Mesothelial cell of epicardium (in vitro differentiated cells): ENCODE measurements around the gene P2RX6. TPM values are rescaled to one million over a fixed set of nuclear protein-coding genes. Genes with fewer than 3 reads are reported as not detected.

Experiments used
- DNase-seq, 2 experiments: peaks; one replicate each; pipeline ENCODE4 v3.0.0; 2021; ENCODE audit warnings: low spot score in 2 of 2; ENCODE audit not compliant: unreplicated experiment in 2 of 2
- H3K27ac Mint-ChIP-seq: 2 replicates; pipeline ENCODE4 v1.8.0; 2021; ENCODE audit warnings: mixed read lengths
- H3K27me3 Mint-ChIP-seq: 2 replicates; pipeline ENCODE4 v1.8.0; 2021; ENCODE audit warnings: low read depth, mixed read lengths
- H3K36me3 Mint-ChIP-seq: 2 replicates; pipeline ENCODE4 v1.8.0; 2021; ENCODE audit warnings: mixed read lengths
- H3K4me1 Mint-ChIP-seq: 2 replicates; pipeline ENCODE4 v1.8.0; 2021; ENCODE audit warnings: mixed read lengths
- H3K4me3 Mint-ChIP-seq: 2 replicates; pipeline ENCODE4 v1.8.0; 2021; ENCODE audit warnings: mild to moderate bottlenecking, moderate library complexity, mixed read lengths
- H3K9me3 Mint-ChIP-seq: 2 replicates; pipeline ENCODE4 v1.8.0; 2021; ENCODE audit warnings: mixed read lengths
- CTCF ChIP-seq: fragments of 200-600 bp; sonication (generic); IDR thresholded peaks from one replicate; pipeline ENCODE4 v1.5.0; 2021; ENCODE audit warnings: antibody characterized with exemption; ENCODE audit not compliant: unreplicated experiment
- total RNA-seq: library from RNA; stranded (reverse); gene quantifications from 3 replicates; pipeline ENCODE4 v1.2.1, GENCODE V29; 2021

Gene P2RX6
- total RNA-seq, 1 donor from 2014 or later, result 0.72 TPM

GRCh38 chr22:20974336-20974955, 40.5 kb upstream of the P2RX6 start:
- TF ChIP-seq CTCF, result no peak
- Mint-ChIP-seq H3K27ac (no peak overlapping the region), H3K36me3 (no peaks in the 10 kb centered on the region), H3K4me1 (peaks cover 5% of the 10 kb centered on the region), H3K4me3 (no peak overlapping the region), H3K27me3 (peaks cover 11% of the 10 kb centered on the region), H3K9me3 (peaks cover 3% of the 10 kb centered on the region)
- DNase-seq, result no peak

- no peak for TF ChIP-seq CTCF
- H3K36me3 Mint-ChIP-seq, result no peaks in the 10 kb centered on the region
- peaks cover 3% of the 10 kb centered on the region for H3K9me3 Mint-ChIP-seq
- no peak for DNase-seq
- H3K4me1 Mint-ChIP-seq, result peaks cover 15% of the 10 kb centered on the region
- no peak overlapping the region for H3K27ac Mint-ChIP-seq
- H3K4me3 Mint-ChIP-seq, result no peak overlapping the region
- peaks cover 12% of the 10 kb centered on the region for H3K27me3 Mint-ChIP-seq
These were observed 39.2 kb upstream of the P2RX6 start for GRCh38 chr22:20975541-20976290.

- H3K9me3 Mint-ChIP-seq, result peaks cover 3% of the 10 kb centered on the region
- H3K27ac Mint-ChIP-seq, result no peak overlapping the region
- H3K4me1 Mint-ChIP-seq, result peaks cover 22% of the 10 kb centered on the region
These were observed 38.6 kb upstream of the P2RX6 start for GRCh38 chr22:20976291-20976877.

GRCh38 chr22:20977019-20977418, 37.9 kb upstream of the P2RX6 start:
- Mint-ChIP-seq H3K4me3 (no peak overlapping the region), H3K27ac (no peak overlapping the region), H3K4me1 (peaks cover 24% of the 10 kb centered on the region), H3K9me3 (peaks cover 3% of the 10 kb centered on the region), H3K36me3 (no peaks in the 10 kb centered on the region), H3K27me3 (peaks cover 12% of the 10 kb centered on the region)
- DNase-seq, result no peak
- no peak for TF ChIP-seq CTCF

More at GRCh38 chr22:20976291-20976877, 38.6 kb upstream of the P2RX6 start:
- H3K4me3 Mint-ChIP-seq, result no peak overlapping the region
- DNase-seq, result no peak
- TF ChIP-seq CTCF, result no peak
- H3K36me3 Mint-ChIP-seq, result no peaks in the 10 kb centered on the region
- H3K27me3 Mint-ChIP-seq, result peaks cover 12% of the 10 kb centered on the region

DNA sequence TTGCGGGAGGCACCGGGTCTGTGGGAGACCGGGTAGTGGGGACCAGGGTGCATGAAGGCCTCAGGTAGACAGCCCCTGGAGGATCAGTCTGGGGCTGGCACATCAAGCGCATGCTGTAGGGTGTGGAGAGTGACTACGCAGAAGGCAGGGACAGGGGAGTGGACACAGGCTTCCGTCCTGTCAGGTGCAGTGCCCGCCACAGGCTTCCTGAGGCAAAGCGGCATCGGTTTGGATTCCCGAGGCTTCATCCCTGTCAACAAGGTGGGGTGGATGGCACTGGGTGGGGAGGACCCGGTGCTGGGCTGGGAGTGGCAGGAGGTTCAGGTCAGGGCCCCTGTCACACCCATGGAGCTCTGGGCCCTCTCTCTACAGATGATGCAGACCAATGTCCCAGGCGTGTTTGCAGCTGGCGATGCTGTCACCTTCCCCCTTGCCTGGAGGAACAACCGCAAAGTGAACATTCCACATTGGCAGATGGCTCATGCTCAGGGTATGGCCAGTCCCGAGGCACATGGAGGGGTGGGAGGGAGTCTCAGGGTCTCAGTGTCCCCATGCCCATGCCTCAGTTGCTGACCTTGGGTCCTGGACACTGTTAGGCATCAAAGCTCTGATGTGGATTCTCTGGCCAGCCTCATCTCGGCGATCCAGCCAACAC, 37.3 kb upstream of the P2RX6 start:
- peaks cover 3% of the 10 kb centered on the region for H3K9me3 Mint-ChIP-seq
- H3K27ac Mint-ChIP-seq, result no peak overlapping the region
- no peak for DNase-seq
- peaks cover 12% of the 10 kb centered on the region for H3K27me3 Mint-ChIP-seq
- no peak for TF ChIP-seq CTCF
- H3K4me1 Mint-ChIP-seq, result peaks cover 27% of the 10 kb centered on the region
- no peak overlapping the region for H3K4me3 Mint-ChIP-seq
- H3K36me3 Mint-ChIP-seq, result no peaks in the 10 kb centered on the region
